HCT116 (cell line): ENCODE measurements around the gene WNT2B. TPM values are rescaled to one million over a fixed set of nuclear protein-coding genes. Genes with fewer than 3 reads are reported as not detected.
A peak's percentile ranks its signal among the peaks of the same experiment; 100 is the strongest.

Experiments used
- ATAC-seq: fragments of 200-7000 bp; cut with Tn5 transposase; 2 replicates; pipeline ENCODE4 v1.9.1; 2020; ENCODE audit warnings: mild to moderate bottlenecking, moderate library complexity
- BruUV-seq: library from RNA; stranded (reverse); fragments of 400-500 nt; replicated peaks from 2 replicates; lab custom pipeline; 2021; lab: Mats Ljungman, UMichigan
- CTCF ChIA-PET: fragments of 300-600 bp; sonication (Branson Sonifier 250); formaldehyde crosslinking; loops from one replicate; lab custom pipeline; 2021; ENCODE audit warnings: antibody characterized with exemption; lab: Charles Lee
- POLR2A ChIA-PET: fragments of 300-600, 350-600 bp; sonication (Branson Sonifier 250); formaldehyde crosslinking; loops from one replicate; lab custom pipeline; 2021; ENCODE audit warnings: antibody characterized with exemption; lab: Charles Lee
- RAD21 ChIA-PET, 2 experiments: fragments of 300-600 bp; sonication (Branson Sonifier 250); formaldehyde crosslinking; loops; one replicate each; lab custom pipeline; 2023; ENCODE audit warnings: low total read pairs in 2 of 2; ENCODE audit not compliant: uncharacterized antibody in 2 of 2, unreplicated experiment in 2 of 2, low non-redundant PET in 1 of 2; lab: Charles Lee
- DNase-seq: peaks from one replicate; pipeline ENCODE4 v3.0.0-alpha.2; 2010; ENCODE audit warnings: low read depth, low spot score
- H2AFZ ChIP-seq: fragments of 200-600 bp; shearing (Covaris generic), sonication (generic); 2 replicates; pipeline ENCODE4 v1.6.1; 2017; ENCODE audit warnings: low read depth, mixed run types, mixed read lengths, antibody characterized with exemption, low read length; ENCODE audit not compliant: poor library complexity, severe bottlenecking
- H3K27ac ChIP-seq: 2 replicates; pipeline ENCODE4 v1.5.1; 2012; ENCODE audit warnings: low read depth, low read length
- H3K27me3 ChIP-seq: fragments of 200-600 bp; sonication (generic); 2 replicates; pipeline ENCODE4 v1.6.1; 2016; ENCODE audit warnings: mixed run types, low read length, mixed read lengths; ENCODE audit not compliant: insufficient read depth
- H3K36me3 ChIP-seq, 2 experiments: fragments of 200-500 bp in 1 of 2; fragments of 200-600 bp in 1 of 2; sonication (Bioruptor generic) in 1 of 2; sonication (generic) in 1 of 2; 2 replicates each; pipeline versions ENCODE4 v1.5.1 to v1.6.1; 2014 to 2016; ENCODE audit warnings: low read length in 2 of 2, inconsistent platforms in 1 of 2, mixed read lengths in 1 of 2, mixed run types in 1 of 2; ENCODE audit not compliant: insufficient read depth in 2 of 2, control insufficient read depth in 1 of 2
- H3K4me1 ChIP-seq, 2 experiments: fragments of 200-600 bp in 1 of 2; sonication (generic) in 1 of 2; 2 replicates each; pipeline versions ENCODE4 v1.5.1 to v1.6.1; 2012 to 2017; ENCODE audit warnings: low read length in 2 of 2, inconsistent platforms in 1 of 2, mild to moderate bottlenecking in 1 of 2, mixed read lengths in 1 of 2, mixed run types in 1 of 2, moderate library complexity in 1 of 2; ENCODE audit not compliant: insufficient read depth in 2 of 2, control insufficient read depth in 1 of 2
- H3K4me2 ChIP-seq: fragments of 200-600 bp; sonication (generic); 2 replicates; pipeline ENCODE4 v1.6.1; 2017; ENCODE audit warnings: mixed run types, low read length, mixed read lengths
- H3K4me3 ChIP-seq, 2 experiments: fragments of 200-600 bp in 1 of 2; sonication (generic) in 1 of 2; replicated peaks in 1 of 2; 2 replicates each; pipeline ENCODE4 v1.5.1; 2011 to 2016; ENCODE audit warnings: low read length in 2 of 2, control low read depth in 1 of 2, low read depth in 1 of 2, mild to moderate bottlenecking in 1 of 2, mixed read lengths in 1 of 2, mixed run types in 1 of 2
- H3K79me2 ChIP-seq: fragments of 200-600 bp; sonication (generic); 2 replicates; pipeline ENCODE4 v1.6.1; 2017; ENCODE audit warnings: mild to moderate bottlenecking, mixed run types, low read length, moderate library complexity, mixed read lengths; ENCODE audit not compliant: insufficient read depth
- H3K9ac ChIP-seq: fragments of 200-600 bp; sonication (generic); 2 replicates; pipeline ENCODE4 v1.6.1; 2016; ENCODE audit warnings: low read length, mixed read lengths
- H3K9me2 ChIP-seq: fragments of 200-600 bp; sonication (generic), shearing (Covaris generic); 2 replicates; pipeline ENCODE4 v1.6.1; 2017; ENCODE audit warnings: mixed run types, mild to moderate bottlenecking, moderate library complexity; ENCODE audit not compliant: insufficient read depth
- H3K9me3 ChIP-seq, 2 experiments: fragments of 200-500 bp in 1 of 2; fragments of 200-600 bp in 1 of 2; sonication (Bioruptor generic) in 1 of 2; sonication (generic) in 1 of 2; 2 replicates each; pipeline ENCODE4 v1.6.1; 2014 to 2017; ENCODE audit warnings: low read length in 2 of 2, mixed read lengths in 2 of 2, inconsistent platforms in 1 of 2, low read depth in 1 of 2, mild to moderate bottlenecking in 1 of 2, mixed run types in 1 of 2, moderate library complexity in 1 of 2; ENCODE audit not compliant: control insufficient read depth in 1 of 2, insufficient read depth in 1 of 2
- H4K20me1 ChIP-seq: fragments of 200-600 bp; sonication (generic), shearing (Covaris generic); 2 replicates; pipeline ENCODE4 v1.6.1; 2017; ENCODE audit warnings: mixed run types, mild to moderate bottlenecking, moderate library complexity; ENCODE audit not compliant: insufficient read depth
- ATF3 ChIP-seq: IDR thresholded peaks from 2 replicates; pipeline ENCODE4 v1.6.1; 2012
- CBX3 ChIP-seq: IDR thresholded peaks from 2 replicates; pipeline ENCODE4 v1.6.1; 2012; ENCODE audit warnings: low read depth
- CEBPB ChIP-seq: IDR thresholded peaks from 2 replicates; pipeline ENCODE4 v1.6.1; 2012; ENCODE audit warnings: low read depth
- EGR1 ChIP-seq: IDR thresholded peaks from 2 replicates; pipeline ENCODE4 v1.6.1; 2012; ENCODE audit warnings: low read depth
- ELF1 ChIP-seq: IDR thresholded peaks from 2 replicates; pipeline ENCODE4 v1.6.1; 2012; ENCODE audit warnings: low read depth, borderline replicate concordance
- EZH2phosphoT487 ChIP-seq: fragments of 200-600 bp; IDR thresholded peaks from 2 replicates; pipeline ENCODE4 v1.6.1; 2018; ENCODE audit warnings: antibody characterized with exemption, borderline replicate concordance
- FOSL1 ChIP-seq: IDR thresholded peaks from 2 replicates; pipeline ENCODE4 v1.6.1; 2012; ENCODE audit warnings: low read depth
- JUND ChIP-seq: IDR thresholded peaks from 2 replicates; pipeline ENCODE4 v1.6.1; 2012
- POLR2AphosphoS5 ChIP-seq: IDR thresholded peaks from 2 replicates; pipeline ENCODE4 v1.6.1; 2011; ENCODE audit warnings: mild to moderate bottlenecking, low read depth, low read length, moderate library complexity
- RAD21 ChIP-seq: IDR thresholded peaks from 2 replicates; pipeline ENCODE4 v1.6.1; 2012; ENCODE audit warnings: low read depth, mild to moderate bottlenecking
- SP1 ChIP-seq: IDR thresholded peaks from 2 replicates; pipeline ENCODE4 v1.6.1; 2012; ENCODE audit warnings: low read depth
- SRF ChIP-seq: IDR thresholded peaks from 2 replicates; pipeline ENCODE4 v1.6.1; 2012; ENCODE audit warnings: low read depth
- intact Hi-C: fragments of 100-400 bp; cut with micrococcal nuclease; formaldehyde crosslinking; loops from 2 replicates; pipeline ENCODE4 v1.10.0; 2022
- total RNA-seq: library from RNA; stranded (reverse); gene quantifications from one replicate; pipeline ENCODE4 v1.2.1, GENCODE V29; 2021; ENCODE audit not compliant: unreplicated experiment

Gene WNT2B
- total RNA-seq, 1 experiment from 2014 or later: 1.5 TPM

- H3K4me2 ChIP-seq: peak overlapping the region; percentile 66
- peak; percentile 93 for ATAC-seq
Observed at GRCh38 chr1:112544011-112544688, 35.4 kb downstream of the WNT2B start.

DNA sequence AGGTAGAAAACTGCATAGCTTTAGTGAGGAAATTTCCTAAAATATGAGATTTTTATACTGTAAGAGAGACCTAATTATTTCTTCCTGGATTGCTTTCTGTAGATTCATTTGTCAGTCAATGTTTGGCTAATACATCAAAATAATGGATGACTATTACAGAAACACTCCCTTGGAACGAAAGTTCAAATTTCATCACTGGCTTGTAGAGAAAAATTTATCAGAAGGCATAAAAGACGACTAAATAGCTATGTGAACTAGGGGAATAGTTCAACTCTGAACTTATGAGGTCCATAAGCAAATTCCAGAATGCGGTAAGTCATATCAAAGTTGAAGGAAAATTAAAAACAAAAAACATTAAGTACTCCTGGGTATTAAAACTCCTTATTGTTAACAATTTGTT is 36.0 kb downstream of the WNT2B start:
- Histone ChIP-seq H3K9ac (peak overlapping the region; percentile 55), H3K9me3 (no peaks in the 10 kb centered on the region), H3K79me2 (no peaks in the 10 kb centered on the region), H3K27me3 (no peaks in the 10 kb centered on the region), H2AFZ (peak overlapping the region; percentile 18), H3K4me2 (peak overlapping the region; percentile 66), H3K36me3 (no peaks in the 10 kb centered on the region), H3K9me2 (no peaks in the 10 kb centered on the region), H3K27ac (peak overlapping the region; percentile 62; the same call in 1 of the 2 replicates), H4K20me1 (no peaks in the 10 kb centered on the region), H3K4me1 (peaks cover 19 to 37% of the 10 kb centered on the region in 2 experiments), H3K4me3 (no peak overlapping the region; a peak in 1 of 4 replicates)
- intact Hi-C loops: no loop called here
- ATAC-seq (no peak), DNase-seq (no peak)
- no TSS peak for BruUV-seq
- RAD21 ChIA-PET: no interaction called here
- TF ChIP-seq SP1 (no peak), FOSL1 (no peak; the same call in 1 of the 2 replicates)
- POLR2A ChIA-PET: interaction anchor here (1.5 kb wide), 1 partner anchor 13 kb away, joined by 6 read pairs; no protein-coding TSS in a partner anchor
- CTCF ChIA-PET: interaction anchor here (1.4 kb wide), 1 partner anchor 10 kb away, joined by 3 read pairs; no protein-coding TSS in a partner anchor

More at GRCh38 chr1:112544011-112544688, 35.4 kb downstream of the WNT2B start:
- H3K9me2 ChIP-seq: no peaks in the 10 kb centered on the region
- H3K4me1 ChIP-seq: peaks cover 19 to 37% of the 10 kb centered on the region in 2 experiments
- H3K4me3 ChIP-seq: peak overlapping the region in 1 of 2 experiments; percentile 19; a peak in 1 of 4 replicates
- RAD21 ChIA-PET: no interaction called here
- H3K36me3 ChIP-seq: no peaks in the 10 kb centered on the region
- no peaks in the 10 kb centered on the region for H3K27me3 ChIP-seq
- TF ChIP-seq RAD21 (no peak), EZH2phosphoT487 (no peak), POLR2AphosphoS5 (peak; percentile 60; the same call in 1 of the 2 replicates), CBX3 (peak; percentile 65; the same call in 1 of the 2 replicates), FOSL1 (peak; percentile 93), JUND (peak; percentile 86), SRF (peak; percentile 46; the same call in 1 of the 2 replicates), ATF3 (peak; percentile 66; the same call in 1 of the 2 replicates), SP1 (peak; percentile 84), EGR1 (no peak), ELF1 (peak; percentile 14; the same call in 1 of the 2 replicates), CEBPB (peak; percentile 91)
- no peaks in the 10 kb centered on the region for H3K9me3 ChIP-seq
- H3K27ac ChIP-seq: peak overlapping the region; percentile 62; the same call in 1 of the 2 replicates
- intact Hi-C loops: no loop called here
- H2AFZ ChIP-seq: peak overlapping the region; percentile 18
- CTCF ChIA-PET: interaction anchor here (1.1 to 1.4 kb wide), 2 partner anchors 9 to 245 kb away, joined by 3 to 4 read pairs; no protein-coding TSS in a partner anchor
- H4K20me1 ChIP-seq: no peaks in the 10 kb centered on the region
- POLR2A ChIA-PET: interaction anchor here (1.5 kb wide), 2 partner anchors 12 to 74 kb away, joined by 6 read pairs; partner anchors contain the start of gene ST7L
- DNase-seq: peak; percentile 78
- no peaks in the 10 kb centered on the region for H3K79me2 ChIP-seq
- TSS peak; percentile 99 for BruUV-seq
- H3K9ac ChIP-seq: peak overlapping the region; percentile 55
